Neutrophil (primary cell): ENCODE measurements around the gene ITFG1.

Source experiments
- H3K27ac ChIP-seq: fragments of 200-600 bp; sonication (generic); 2 replicates; pipeline ENCODE4 v1.5.1; 2016; ENCODE audit warnings: mild to moderate bottlenecking, moderate library complexity
- H3K27me3 ChIP-seq: fragments of 200-600 bp; sonication (generic); 2 replicates; pipeline ENCODE4 v1.6.0; 2016; ENCODE audit warnings: mild to moderate bottlenecking
- H3K36me3 ChIP-seq: fragments of 200-600 bp; sonication (generic); 2 replicates; pipeline ENCODE4 v1.5.1; 2017
- H3K4me1 ChIP-seq, 2 experiments: fragments of 200-600 bp in 1 of 2; sonication (generic) in 1 of 2; 1 replicate in 1 of 2; 2 replicates in 1 of 2; pipeline versions ENCODE4 v1.5.1 to v1.6.1; 2013 to 2016; ENCODE audit warnings: low read depth in 1 of 2, low read length in 1 of 2, mild to moderate bottlenecking in 1 of 2, moderate library complexity in 1 of 2; ENCODE audit not compliant: control insufficient read depth in 1 of 2, insufficient read depth in 1 of 2
- H3K4me3 ChIP-seq, 2 experiments: fragments of 200-600 bp in 1 of 2; sonication (generic) in 1 of 2; 1 replicate in 1 of 2; 2 replicates in 1 of 2; pipeline ENCODE4 v1.5.1; 2013 to 2016; ENCODE audit warnings: low read depth in 1 of 2, low read length in 1 of 2, mild to moderate bottlenecking in 1 of 2, moderate library complexity in 1 of 2
- H3K9me3 ChIP-seq: fragments of 200-600 bp; sonication (generic); 2 replicates; pipeline ENCODE4 v1.5.1; 2016
- TF ChIP-seq, protein P1 (sequence below): fragments of 200-600 bp; sonication (generic); IDR thresholded peaks from 2 replicates; pipeline ENCODE4 v1.5.1; 2016; ENCODE audit warnings: antibody characterized with exemption

ITFG1 gene

GRCh38 chr16:47304563-47304962 is 156.3 kb downstream of the ITFG1 start:
- Histone ChIP-seq H3K36me3 (peaks cover under 1% of the 10 kb centered on the region), H3K27me3 (no peaks in the 10 kb centered on the region), H3K9me3 (no peaks in the 10 kb centered on the region), H3K27ac (no peak overlapping the region), H3K4me1 (no peaks in the 10 kb centered on the region), H3K4me3 (no peak overlapping the region)
- TF ChIP-seq, protein P1, sequence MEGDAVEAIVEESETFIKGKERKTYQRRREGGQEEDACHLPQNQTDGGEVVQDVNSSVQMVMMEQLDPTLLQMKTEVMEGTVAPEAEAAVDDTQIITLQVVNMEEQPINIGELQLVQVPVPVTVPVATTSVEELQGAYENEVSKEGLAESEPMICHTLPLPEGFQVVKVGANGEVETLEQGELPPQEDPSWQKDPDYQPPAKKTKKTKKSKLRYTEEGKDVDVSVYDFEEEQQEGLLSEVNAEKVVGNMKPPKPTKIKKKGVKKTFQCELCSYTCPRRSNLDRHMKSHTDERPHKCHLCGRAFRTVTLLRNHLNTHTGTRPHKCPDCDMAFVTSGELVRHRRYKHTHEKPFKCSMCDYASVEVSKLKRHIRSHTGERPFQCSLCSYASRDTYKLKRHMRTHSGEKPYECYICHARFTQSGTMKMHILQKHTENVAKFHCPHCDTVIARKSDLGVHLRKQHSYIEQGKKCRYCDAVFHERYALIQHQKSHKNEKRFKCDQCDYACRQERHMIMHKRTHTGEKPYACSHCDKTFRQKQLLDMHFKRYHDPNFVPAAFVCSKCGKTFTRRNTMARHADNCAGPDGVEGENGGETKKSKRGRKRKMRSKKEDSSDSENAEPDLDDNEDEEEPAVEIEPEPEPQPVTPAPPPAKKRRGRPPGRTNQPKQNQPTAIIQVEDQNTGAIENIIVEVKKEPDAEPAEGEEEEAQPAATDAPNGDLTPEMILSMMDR = no peak

DNA sequence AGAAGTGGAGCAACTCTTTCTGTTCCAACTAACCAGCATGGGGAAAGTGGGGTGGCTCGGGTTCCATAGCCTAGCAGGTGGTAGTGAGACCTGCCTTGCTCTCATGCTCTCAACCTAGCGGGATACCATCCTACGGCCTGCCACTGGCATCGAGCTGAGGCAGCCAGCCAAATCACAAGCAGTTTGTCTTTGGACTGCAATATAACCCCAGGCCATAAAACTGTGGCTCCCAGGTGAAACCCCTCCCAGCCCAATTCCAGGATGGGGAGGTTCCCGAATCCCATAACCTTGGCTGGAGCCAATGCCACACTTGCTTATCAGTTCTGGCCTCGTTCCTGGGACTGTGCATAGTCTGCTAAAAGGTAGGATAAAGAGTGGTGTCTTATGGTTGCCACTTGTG is 161.3 kb downstream of the ITFG1 start:
- H3K4me3 ChIP-seq = no peak overlapping the region
- no peaks in the 10 kb centered on the region for H3K4me1 ChIP-seq
- TF ChIP-seq, protein P1 = no peak
- no peak overlapping the region for H3K27ac ChIP-seq
- no peaks in the 10 kb centered on the region for H3K9me3 ChIP-seq
- no peaks in the 10 kb centered on the region for H3K27me3 ChIP-seq
- H3K36me3 ChIP-seq = peaks cover 4% of the 10 kb centered on the region

- Histone ChIP-seq H3K9me3 (no peaks in the 10 kb centered on the region), H3K36me3 (no peaks in the 10 kb centered on the region), H3K4me3 (no peak overlapping the region), H3K27me3 (no peaks in the 10 kb centered on the region), H3K27ac (no peak overlapping the region), H3K4me1 (no peaks in the 10 kb centered on the region)
- TF ChIP-seq, protein P1 = no peak
Measured at GRCh38 chr16:47284999-47285398, 175.9 kb downstream of the ITFG1 start.

GRCh38 chr16:47278306-47278970 is 182.4 kb downstream of the ITFG1 start:
- no peak overlapping the region for H3K27ac ChIP-seq
- no peak overlapping the region for H3K4me3 ChIP-seq
- H3K4me1 ChIP-seq = no peaks in the 10 kb centered on the region
- TF ChIP-seq, protein P1 = no peak
- no peaks in the 10 kb centered on the region for H3K27me3 ChIP-seq
- no peaks in the 10 kb centered on the region for H3K36me3 ChIP-seq
- no peaks in the 10 kb centered on the region for H3K9me3 ChIP-seq

GRCh38 chr16:47276522-47276921 is 184.3 kb downstream of the ITFG1 start:
- Histone ChIP-seq H3K36me3 (no peaks in the 10 kb centered on the region), H3K27me3 (no peaks in the 10 kb centered on the region), H3K4me1 (no peaks in the 10 kb centered on the region), H3K4me3 (no peak overlapping the region), H3K9me3 (no peaks in the 10 kb centered on the region), H3K27ac (no peak overlapping the region)
- TF ChIP-seq, protein P1 = no peak
